NCI-H345 (cell line): ENCODE data around the gene PRR9.
"Not testable (repeated sequence)": the region's sequence is repeated elsewhere in the genome, so short reads cannot be mapped to it uniquely, and the experiment has no call there.

Experiments
- DNase-seq: peaks from one replicate; lab custom pipeline; 2025; lab: John Stamatoyannopoulos, UW

PRR9 gene

GRCh38 chr1:153229076-153229829 lies 11.9 kb downstream of the PRR9 start:
- DNase-seq, result not testable (repeated sequence)

- DNase-seq, result no peak
Measured at GRCh38 chr1:153231363-153231762, 14.0 kb downstream of the PRR9 start.

- no peak for DNase-seq
Measured at GRCh38 chr1:153231785-153232184, 14.4 kb downstream of the PRR9 start.

- no peak for DNase-seq
Measured at GRCh38 chr1:153232553-153232952, 15.2 kb downstream of the PRR9 start.

GRCh38 chr1:153233448-153233847 lies 16.1 kb downstream of the PRR9 start:
- DNase-seq, result no peak

- no peak for DNase-seq
Measured at GRCh38 chr1:153238527-153238926, 21.1 kb downstream of the PRR9 start.

- no peak for DNase-seq
Measured at GRCh38 chr1:153242160-153242559, 24.8 kb downstream of the PRR9 start.

GRCh38 chr1:153245466-153245865 lies 28.1 kb downstream of the PRR9 start:
- DNase-seq, result no peak

GRCh38 chr1:153246018-153246417 lies 28.6 kb downstream of the PRR9 start:
- no peak for DNase-seq

- no peak for DNase-seq
Measured at GRCh38 chr1:153246825-153247224, 29.4 kb downstream of the PRR9 start.

GRCh38 chr1:153248176-153248879 lies 30.9 kb downstream of the PRR9 start:
- DNase-seq, result no peak

GRCh38 chr1:153250166-153250565 lies 32.8 kb downstream of the PRR9 start:
- DNase-seq, result no peak

- no peak for DNase-seq
Measured at GRCh38 chr1:153251087-153251486, 33.7 kb downstream of the PRR9 start.

GRCh38 chr1:153251562-153251961 lies 34.2 kb downstream of the PRR9 start:
- no peak for DNase-seq

GRCh38 chr1:153251988-153252387 lies 34.6 kb downstream of the PRR9 start:
- no peak for DNase-seq

- DNase-seq, result no peak
Measured at GRCh38 chr1:153253076-153253475, 35.7 kb downstream of the PRR9 start.

- DNase-seq, result no peak
Measured at GRCh38 chr1:153253693-153254092, 36.3 kb downstream of the PRR9 start.

- no peak for DNase-seq
Measured at GRCh38 chr1:153259387-153259786, 42.0 kb downstream of the PRR9 start, which contains the start of gene LORICRIN. TSS of gene LORICRIN (plus strand) at chr1:153259687. CDS start at chr1:153260950, 1,263 bp downstream.

GRCh38 chr1:153260585-153261280 lies 43.3 kb downstream of the PRR9 start:
- DNase-seq, result peak; percentile 62

GRCh38 chr1:153261281-153262069 lies 44.1 kb downstream of the PRR9 start:
- DNase-seq, result peak; percentile 60

GRCh38 chr1:153262070-153262366 lies 44.6 kb downstream of the PRR9 start:
- peak; percentile 32 for DNase-seq

GRCh38 chr1:153262462-153263157 lies 45.2 kb downstream of the PRR9 start:
- no peak for DNase-seq
